GM19238 (cell line): ENCODE data around the gene NADK.

Experiments used
- DNase-seq: peaks from one replicate; pipeline ENCODE4 v3.0.0; 2011; ENCODE audit warnings: low spot score; ENCODE audit not compliant: insufficient read length

The NADK gene

GRCh38 chr1:1786836-1787605 is 8.8 kb upstream of the NADK start:
- no peak for DNase-seq

- DNase-seq, result no peak
These were observed 7.4 kb upstream of the NADK start for GRCh38 chr1:1785666-1786065.

- no peak for DNase-seq
These were observed 6.7 kb upstream of the NADK start for GRCh38 chr1:1784933-1785332.

- DNase-seq, result no peak
These were observed 5.0 kb upstream of the NADK start for GRCh38 chr1:1783320-1783719.

- DNase-seq, result no peak
These were observed 4.3 kb upstream of the NADK start for GRCh38 chr1:1782399-1783221.

GRCh38 chr1:1781526-1781903 is 3.2 kb upstream of the NADK start:
- no peak for DNase-seq

GRCh38 chr1:1780598-1781525 is 2.6 kb upstream of the NADK start:
- DNase-seq, result no peak

GRCh38 chr1:1779691-1780597 is 1.7 kb upstream of the NADK start:
- peak; percentile 77 for DNase-seq

- no peak for DNase-seq
These were observed 1.0 kb upstream of the NADK start for GRCh38 chr1:1779320-1779675.

- peak; percentile 93 for DNase-seq
These were observed 521 bp upstream of the NADK start for GRCh38 chr1:1778663-1779319.

- no peak for DNase-seq
These were observed 729 bp downstream of the NADK start for GRCh38 chr1:1777583-1777899.

- DNase-seq, result no peak
These were observed 1.3 kb downstream of the NADK start for GRCh38 chr1:1776672-1777582.

GRCh38 chr1:1775327-1776226 is 2.7 kb downstream of the NADK start:
- DNase-seq, result no peak

- DNase-seq, result no peak
These were observed 4.4 kb downstream of the NADK start for GRCh38 chr1:1773874-1774273.

- DNase-seq, result no peak
These were observed 7.2 kb downstream of the NADK start for GRCh38 chr1:1771096-1771495.

- DNase-seq, result no peak
These were observed 8.2 kb downstream of the NADK start for GRCh38 chr1:1770102-1770501.

- no peak for DNase-seq
These were observed 9.8 kb downstream of the NADK start for GRCh38 chr1:1768249-1768992.
